A549 (cell line): Measurements from ENCODE around the gene KSR2. TPM values are rescaled to one million over a fixed set of nuclear protein-coding genes. Genes with fewer than 3 reads are reported as not detected.
A peak's percentile ranks its signal among the peaks of the same experiment; 100 is the strongest.

ENCODE experiments used
- ATAC-seq, 2 experiments: fragments of 200-7000 bp in 1 of 2; fragments of >200 bp in 1 of 2; cut with Nextera tagmentation in 1 of 2; cut with Tn5 transposase in 1 of 2; 3 replicates each; pipeline versions ENCODE4 v1.8.0 to v1.9.1; 2018 to 2020; ENCODE audit warnings: mild to moderate bottlenecking in 1 of 2, moderate library complexity in 1 of 2
- CTCF ChIA-PET: fragments of 300-600 bp; sonication (Branson Sonifier 250); formaldehyde crosslinking; extraction: SDS; loops from one replicate; lab custom pipeline; 2021; ENCODE audit warnings: antibody characterized with exemption, inconsistent platforms; lab: Yijun Ruan, JAX
- POLR2A ChIA-PET: fragments of 350-600 bp; formaldehyde crosslinking; extraction: SDS; loops from one replicate; lab custom pipeline; 2021; ENCODE audit warnings: antibody characterized with exemption, inconsistent platforms; lab: Yijun Ruan, JAX
- DNase-seq, 2 experiments: peaks; one replicate each; pipeline versions ENCODE4 v3.0.0 to v3.0.0-alpha.2; 2011 to 2016; ENCODE audit warnings: low read depth in 1 of 2, low spot score in 1 of 2
- FAIRE-seq: peaks from 2 replicates; lab custom pipeline; 2011; peaks lifted over from hg19 to GRCh38; lab: Jason Lieb, UNC
- H3K27ac ChIP-seq, 2 experiments: fragments of >200 bp; sonication (Bioruptor Twin); formaldehyde crosslinking; 3 replicates each; pipeline ENCODE4 v1.5.1; 2016 to 2017
- H3K4me1 ChIP-seq: fragments of >200 bp; sonication (Bioruptor Twin); formaldehyde crosslinking; 3 replicates; pipeline ENCODE4 v1.6.1; 2016
- H3K4me2 ChIP-seq: fragments of >200 bp; sonication (Bioruptor Twin); formaldehyde crosslinking; 3 replicates; pipeline ENCODE4 v1.6.1; 2016
- H3K4me3 ChIP-seq: fragments of >200 bp; sonication (Bioruptor Twin); formaldehyde crosslinking; 3 replicates; pipeline ENCODE4 v1.5.1; 2016
- H3K9me3 ChIP-seq: fragments of >200 bp; sonication (Bioruptor Twin); formaldehyde crosslinking; 3 replicates; pipeline ENCODE4 v1.6.1; 2016
- BHLHE40 ChIP-seq: IDR thresholded peaks from 2 replicates; pipeline ENCODE4 v1.6.1; 2012; ENCODE audit warnings: low read depth, low read length, inconsistent platforms
- CBX2 ChIP-seq: fragments of 200-600 bp; sonication (generic); IDR thresholded peaks from 2 replicates; pipeline ENCODE4 v1.6.1; 2016; ENCODE audit warnings: low read depth, mild to moderate bottlenecking, borderline replicate concordance
- EHMT2 ChIP-seq: fragments of 200-600 bp; sonication (generic); IDR thresholded peaks from 2 replicates; pipeline ENCODE4 v1.6.1; 2016; ENCODE audit warnings: antibody characterized with exemption, low read depth, mild to moderate bottlenecking, moderate library complexity
- FOSB ChIP-seq: fragments of 250-450 bp; sonication (Bioruptor Pico); IDR thresholded peaks from 2 replicates; pipeline ENCODE4 v1.5.0; 2020; ENCODE audit warnings: mild to moderate bottlenecking, moderate library complexity
- FOSL2 ChIP-seq, 2 experiments: fragments of 450-650 bp in 1 of 2; fragments of >200 bp in 1 of 2; sonication (Bioruptor Twin) in 1 of 2; formaldehyde crosslinking; IDR thresholded peaks; 2 replicates each; pipeline versions ENCODE4 v1.5.0 to v1.6.1; 2016 to 2020; ENCODE audit warnings: mild to moderate bottlenecking in 1 of 2, moderate library complexity in 1 of 2
- GATA3 ChIP-seq: IDR thresholded peaks from 2 replicates; pipeline ENCODE4 v1.6.1; 2012; ENCODE audit warnings: borderline replicate concordance
- HDAC2 ChIP-seq: fragments of 200-600 bp; sonication (generic); IDR thresholded peaks from 2 replicates; pipeline ENCODE4 v1.6.1; 2016
- HOXA7 ChIP-seq: fragments of 250-450 bp; sonication (Bioruptor Pico); IDR thresholded peaks from 2 replicates; pipeline ENCODE4 v1.5.0; 2020; ENCODE audit warnings: mild to moderate bottlenecking, moderate library complexity
- NFE2L2 ChIP-seq: fragments of 150-350 bp; conservative IDR thresholded peaks from 2 replicates; pipeline ENCODE4 v1.6.1; 2014; ENCODE audit warnings: low read length
- PHF8 ChIP-seq: fragments of 200-600 bp; sonication (generic); IDR thresholded peaks from 2 replicates; pipeline ENCODE4 v1.6.1; 2016; ENCODE audit warnings: low read depth, mild to moderate bottlenecking, antibody characterized with exemption, moderate library complexity, borderline replicate concordance
- POLR2A ChIP-seq: IDR thresholded peaks from 2 replicates; pipeline ENCODE4 v1.6.1; 2012; ENCODE audit warnings: mild to moderate bottlenecking, low read length
- SMC3 ChIP-seq: fragments of >200 bp; sonication (Bioruptor Twin); formaldehyde crosslinking; IDR thresholded peaks from 3 replicates; pipeline ENCODE4 v1.6.1; 2018; ENCODE audit warnings: inconsistent platforms
- SREBF2 ChIP-seq: fragments of 450-650 bp; IDR thresholded peaks from 2 replicates; pipeline ENCODE4 v1.6.1; 2014; ENCODE audit warnings: mild to moderate bottlenecking, moderate library complexity
- TFCP2L1 ChIP-seq: fragments of 250-450 bp; sonication (Bioruptor Pico); IDR thresholded peaks from 2 replicates; pipeline ENCODE4 v1.5.0; 2021; ENCODE audit warnings: mild to moderate bottlenecking
- ZFP36 ChIP-seq: fragments of 450-650 bp; IDR thresholded peaks from 2 replicates; pipeline ENCODE4 v1.6.1; 2014; ENCODE audit warnings: borderline replicate concordance; ENCODE audit not compliant: partially characterized antibody
- WGBS: methylation state at CpG from one replicate; pipeline ENCODE4 v1.1.6; 2017; ENCODE audit errors: missing lambda C conversion rate; 5-methylcytosine and 5-hydroxymethylcytosine counted together
- polyA plus RNA-seq, 4 experiments: library from polyadenylated mRNA; depleted of rRNA in 3 of 4; stranded (reverse); fragments of >200 nt; fragmentation: RNase III in 1 of 4; extraction: RNeasy Plus Mini Kit Qiagen cat#74134 plus additional on column Dnase treatment in 1 of 4; gene quantifications; 2 replicates in 3 of 4; 3 replicates in 1 of 4; pipeline ENCODE4 v1.2.3, GENCODE V29; 2011 to 2017
- TF ChIP-seq, protein P1 (sequence below): fragments of 200-600 bp; sonication (generic); IDR thresholded peaks from 2 replicates; pipeline ENCODE4 v1.6.1; 2016; ENCODE audit warnings: antibody characterized with exemption, mild to moderate bottlenecking, moderate library complexity
- TF ChIP-seq, protein P2 (sequence below): fragments of >200 bp; sonication (Bioruptor Twin); formaldehyde crosslinking; IDR thresholded peaks from 3 replicates; pipeline ENCODE4 v1.6.1; 2016
- TF ChIP-seq, protein P3 (sequence below): IDR thresholded peaks from 2 replicates; pipeline ENCODE4 v1.6.1; 2012
- TF ChIP-seq, protein P4 (sequence below): IDR thresholded peaks from 2 replicates; pipeline ENCODE4 v1.6.1; 2012; ENCODE audit warnings: low read depth, borderline replicate concordance
- TF ChIP-seq, protein P5 (sequence below): fragments of 450-650 bp; IDR thresholded peaks from 2 replicates; pipeline ENCODE4 v1.6.1; 2014; ENCODE audit warnings: antibody characterized with exemption
- TF ChIP-seq, protein P6 (sequence below): fragments of 150-350 bp; IDR thresholded peaks from 2 replicates; pipeline ENCODE4 v1.6.1; 2014; ENCODE audit warnings: low read depth, mild to moderate bottlenecking, low read length

The KSR2 gene
- polyA plus RNA-seq, 2 of the 4 experiments (the other 2 are of a cell fraction), result 0.37 to 1.2 TPM

- H3K9me3 ChIP-seq, result no peaks in the 10 kb centered on the region
- no peak for TF ChIP-seq GATA3
- no peak for TF ChIP-seq CBX2
- TF ChIP-seq HDAC2, result no peak
- DNase-seq (peak in 1 of 2 experiments; percentile 24), FAIRE-seq (no peak), ATAC-seq (peak in 1 of 2 experiments; percentile 53; a peak in 3 of 6 replicates)
- no peak overlapping the region for H3K4me3 ChIP-seq
- H3K4me1 ChIP-seq, result peaks cover 10% of the 10 kb centered on the region; the same call in 1 of the 3 replicates
- H3K27ac ChIP-seq, result peak overlapping the region in 1 of 2 experiments; percentile 37; a peak in 1 of 6 replicates
- ChIA-PET POLR2A (no interaction called here), CTCF (no interaction called here)
- 0 out of 3 replicates have a peak overlapping the region, but pooled peaks have one; percentile 2 for H3K4me2 ChIP-seq
- WGBS, result 68% methylated on average over 11 of the region's 11 CpGs
Observed at GRCh38 chr12:117518594-117519270, 450.1 kb downstream of the KSR2 start.

DNA sequence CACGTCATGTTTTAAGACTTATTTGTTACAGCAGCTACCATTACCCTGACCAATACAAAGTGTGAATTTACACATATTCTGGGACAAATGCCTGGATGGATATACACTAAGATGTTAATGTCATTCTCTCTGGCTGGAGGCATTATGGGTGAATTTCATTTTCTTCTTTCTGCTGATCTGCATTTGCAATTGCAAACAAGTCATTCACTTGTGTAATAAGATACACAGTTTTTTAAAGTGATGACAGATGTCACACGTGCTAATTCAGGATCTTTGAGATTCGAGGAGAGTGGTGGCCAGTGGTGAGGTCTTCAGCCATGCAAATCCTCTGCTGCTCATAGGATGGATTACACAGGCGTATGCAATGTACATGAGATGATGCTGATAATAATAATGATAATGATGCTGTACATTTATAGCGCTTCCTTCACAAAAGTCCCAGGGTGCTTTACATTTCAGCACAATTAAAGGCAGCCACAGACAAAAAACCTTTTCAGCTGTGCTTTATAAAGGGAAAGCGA lies 451.5 kb downstream of the KSR2 start:
- no peak for FAIRE-seq
- CTCF ChIA-PET, result interaction anchor here (0.8 to 1.4 kb wide), 3 partner anchors 19 to 320 kb away, joined by 3 read pairs; no protein-coding TSS in a partner anchor

DNA sequence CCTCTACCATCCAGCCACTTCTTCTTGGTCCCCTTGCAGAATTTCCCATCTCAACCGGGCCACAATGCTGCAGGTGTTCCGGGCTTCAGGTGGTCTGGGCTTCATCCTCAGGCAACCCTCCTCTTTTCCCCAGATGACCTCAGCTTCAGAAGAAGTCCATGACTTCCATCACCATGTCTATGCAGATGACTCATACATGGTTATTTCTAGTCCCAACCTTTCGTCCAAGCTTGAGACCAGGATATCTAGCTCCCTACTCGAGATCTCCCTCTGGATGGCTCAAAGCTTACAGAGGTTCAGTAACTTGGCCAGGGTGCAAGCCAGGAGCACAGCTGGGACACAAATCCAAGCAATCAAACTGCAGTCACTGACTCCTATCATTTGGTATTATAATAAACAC lies 452.8 kb downstream of the KSR2 start:
- Histone ChIP-seq H3K9me3 (no peaks in the 10 kb centered on the region), H3K4me3 (no peak overlapping the region), H3K27ac (no peak overlapping the region), H3K4me1 (peaks cover 10% of the 10 kb centered on the region; the same call in 1 of the 3 replicates), H3K4me2 (no peak overlapping the region)
- ATAC-seq (no peak), FAIRE-seq (no peak), DNase-seq (no peak)
- ChIA-PET CTCF (interaction anchor here (1.2 to 1.4 kb wide), 2 partner anchors 21 to 321 kb away, joined by 3 read pairs; no protein-coding TSS in a partner anchor), POLR2A (no interaction called here)
- WGBS, result 40% methylated on average over 4 of the region's 4 CpGs
- TF ChIP-seq EHMT2, result no peak
- TF ChIP-seq, protein P1, sequence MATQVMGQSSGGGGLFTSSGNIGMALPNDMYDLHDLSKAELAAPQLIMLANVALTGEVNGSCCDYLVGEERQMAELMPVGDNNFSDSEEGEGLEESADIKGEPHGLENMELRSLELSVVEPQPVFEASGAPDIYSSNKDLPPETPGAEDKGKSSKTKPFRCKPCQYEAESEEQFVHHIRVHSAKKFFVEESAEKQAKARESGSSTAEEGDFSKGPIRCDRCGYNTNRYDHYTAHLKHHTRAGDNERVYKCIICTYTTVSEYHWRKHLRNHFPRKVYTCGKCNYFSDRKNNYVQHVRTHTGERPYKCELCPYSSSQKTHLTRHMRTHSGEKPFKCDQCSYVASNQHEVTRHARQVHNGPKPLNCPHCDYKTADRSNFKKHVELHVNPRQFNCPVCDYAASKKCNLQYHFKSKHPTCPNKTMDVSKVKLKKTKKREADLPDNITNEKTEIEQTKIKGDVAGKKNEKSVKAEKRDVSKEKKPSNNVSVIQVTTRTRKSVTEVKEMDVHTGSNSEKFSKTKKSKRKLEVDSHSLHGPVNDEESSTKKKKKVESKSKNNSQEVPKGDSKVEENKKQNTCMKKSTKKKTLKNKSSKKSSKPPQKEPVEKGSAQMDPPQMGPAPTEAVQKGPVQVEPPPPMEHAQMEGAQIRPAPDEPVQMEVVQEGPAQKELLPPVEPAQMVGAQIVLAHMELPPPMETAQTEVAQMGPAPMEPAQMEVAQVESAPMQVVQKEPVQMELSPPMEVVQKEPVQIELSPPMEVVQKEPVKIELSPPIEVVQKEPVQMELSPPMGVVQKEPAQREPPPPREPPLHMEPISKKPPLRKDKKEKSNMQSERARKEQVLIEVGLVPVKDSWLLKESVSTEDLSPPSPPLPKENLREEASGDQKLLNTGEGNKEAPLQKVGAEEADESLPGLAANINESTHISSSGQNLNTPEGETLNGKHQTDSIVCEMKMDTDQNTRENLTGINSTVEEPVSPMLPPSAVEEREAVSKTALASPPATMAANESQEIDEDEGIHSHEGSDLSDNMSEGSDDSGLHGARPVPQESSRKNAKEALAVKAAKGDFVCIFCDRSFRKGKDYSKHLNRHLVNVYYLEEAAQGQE, result no peak
- TF ChIP-seq FOSL2 (IDR thresholded peaks at IDR 0.05), result no peak
- TF ChIP-seq FOSL2 (CRISPR knock-in tag; IDR thresholded peaks at IDR 0.05), result peak; percentile 19; the same call in 1 of the 2 replicates
- TF ChIP-seq, protein P2, sequence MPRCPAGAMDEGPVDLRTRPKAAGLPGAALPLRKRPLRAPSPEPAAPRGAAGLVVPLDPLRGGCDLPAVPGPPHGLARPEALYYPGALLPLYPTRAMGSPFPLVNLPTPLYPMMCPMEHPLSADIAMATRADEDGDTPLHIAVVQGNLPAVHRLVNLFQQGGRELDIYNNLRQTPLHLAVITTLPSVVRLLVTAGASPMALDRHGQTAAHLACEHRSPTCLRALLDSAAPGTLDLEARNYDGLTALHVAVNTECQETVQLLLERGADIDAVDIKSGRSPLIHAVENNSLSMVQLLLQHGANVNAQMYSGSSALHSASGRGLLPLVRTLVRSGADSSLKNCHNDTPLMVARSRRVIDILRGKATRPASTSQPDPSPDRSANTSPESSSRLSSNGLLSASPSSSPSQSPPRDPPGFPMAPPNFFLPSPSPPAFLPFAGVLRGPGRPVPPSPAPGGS, result no peak

More for the DNA sequence above, 451.5 kb downstream of the KSR2 start:
- no peak overlapping the region for H3K4me2 ChIP-seq
- no peak for DNase-seq
- peaks cover 10% of the 10 kb centered on the region; the same call in 1 of the 3 replicates for H3K4me1 ChIP-seq
- no peak overlapping the region for H3K4me3 ChIP-seq
- no peak overlapping the region; a peak in 1 of 6 replicates for H3K27ac ChIP-seq
- POLR2A ChIA-PET, result no interaction called here
- TF ChIP-seq, protein P3, sequence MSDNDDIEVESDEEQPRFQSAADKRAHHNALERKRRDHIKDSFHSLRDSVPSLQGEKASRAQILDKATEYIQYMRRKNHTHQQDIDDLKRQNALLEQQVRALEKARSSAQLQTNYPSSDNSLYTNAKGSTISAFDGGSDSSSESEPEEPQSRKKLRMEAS, result no peak
- no peak for TF ChIP-seq HOXA7 (CRISPR knock-in tag)
- TF ChIP-seq, protein P4, sequence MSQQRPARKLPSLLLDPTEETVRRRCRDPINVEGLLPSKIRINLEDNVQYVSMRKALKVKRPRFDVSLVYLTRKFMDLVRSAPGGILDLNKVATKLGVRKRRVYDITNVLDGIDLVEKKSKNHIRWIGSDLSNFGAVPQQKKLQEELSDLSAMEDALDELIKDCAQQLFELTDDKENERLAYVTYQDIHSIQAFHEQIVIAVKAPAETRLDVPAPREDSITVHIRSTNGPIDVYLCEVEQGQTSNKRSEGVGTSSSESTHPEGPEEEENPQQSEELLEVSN, result no peak
- no peak for TF ChIP-seq SREBF2
- TF ChIP-seq ZFP36, result no peak
- TF ChIP-seq HDAC2, result no peak
- no peak for TF ChIP-seq FOSB
- TF ChIP-seq, protein P5, sequence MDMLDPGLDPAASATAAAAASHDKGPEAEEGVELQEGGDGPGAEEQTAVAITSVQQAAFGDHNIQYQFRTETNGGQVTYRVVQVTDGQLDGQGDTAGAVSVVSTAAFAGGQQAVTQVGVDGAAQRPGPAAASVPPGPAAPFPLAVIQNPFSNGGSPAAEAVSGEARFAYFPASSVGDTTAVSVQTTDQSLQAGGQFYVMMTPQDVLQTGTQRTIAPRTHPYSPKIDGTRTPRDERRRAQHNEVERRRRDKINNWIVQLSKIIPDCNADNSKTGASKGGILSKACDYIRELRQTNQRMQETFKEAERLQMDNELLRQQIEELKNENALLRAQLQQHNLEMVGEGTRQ, result no peak
- TF ChIP-seq POLR2A, result no peak
- TF ChIP-seq, protein P6, sequence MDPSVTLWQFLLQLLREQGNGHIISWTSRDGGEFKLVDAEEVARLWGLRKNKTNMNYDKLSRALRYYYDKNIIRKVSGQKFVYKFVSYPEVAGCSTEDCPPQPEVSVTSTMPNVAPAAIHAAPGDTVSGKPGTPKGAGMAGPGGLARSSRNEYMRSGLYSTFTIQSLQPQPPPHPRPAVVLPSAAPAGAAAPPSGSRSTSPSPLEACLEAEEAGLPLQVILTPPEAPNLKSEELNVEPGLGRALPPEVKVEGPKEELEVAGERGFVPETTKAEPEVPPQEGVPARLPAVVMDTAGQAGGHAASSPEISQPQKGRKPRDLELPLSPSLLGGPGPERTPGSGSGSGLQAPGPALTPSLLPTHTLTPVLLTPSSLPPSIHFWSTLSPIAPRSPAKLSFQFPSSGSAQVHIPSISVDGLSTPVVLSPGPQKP, result no peak
- TF ChIP-seq BHLHE40, result no peak
- no peak for TF ChIP-seq SMC3
- no peak for TF ChIP-seq TFCP2L1 (CRISPR knock-in tag)
- TF ChIP-seq NFE2L2, result no peak
- TF ChIP-seq PHF8, result no peak
- no peaks in the 10 kb centered on the region for H3K9me3 ChIP-seq
- 57% methylated on average over 6 of the region's 6 CpGs for WGBS
- no peak for ATAC-seq
